Activated CD4-positive, alpha-beta T cell treated with anti-CD3 and anti-CD28 coated beads for 1 hour (primary cell): ENCODE results near the gene SALL3.

ENCODE experiments used
- DNase-seq: peaks from one replicate; pipeline ENCODE4 v3.0.0-alpha.2; 2020

SALL3 gene

GRCh38 chr18:78981394-78981831, 1.8 kb downstream of the SALL3 start:
- DNase-seq: no peak

- no peak for DNase-seq
Measured at GRCh38 chr18:78981989-78982620, 2.5 kb downstream of the SALL3 start.

GRCh38 chr18:78983512-78983911, 3.9 kb downstream of the SALL3 start:
- no peak for DNase-seq

- DNase-seq: no peak
Measured at GRCh38 chr18:78984941-78985784, 5.5 kb downstream of the SALL3 start.

- no peak for DNase-seq
Measured at GRCh38 chr18:78986018-78986481, 6.4 kb downstream of the SALL3 start.

- DNase-seq: no peak
Measured at GRCh38 chr18:78991446-78991845, 11.8 kb downstream of the SALL3 start.

- no peak for DNase-seq
Measured at GRCh38 chr18:78992041-78993011, 12.7 kb downstream of the SALL3 start.

GRCh38 chr18:78993014-78993926, 13.7 kb downstream of the SALL3 start:
- no peak for DNase-seq

- no peak for DNase-seq
Measured at GRCh38 chr18:78994000-78994399, 14.4 kb downstream of the SALL3 start.

GRCh38 chr18:78994531-78994930, 14.9 kb downstream of the SALL3 start:
- DNase-seq: no peak

GRCh38 chr18:78994977-78995582, 15.5 kb downstream of the SALL3 start:
- no peak for DNase-seq

GRCh38 chr18:78995740-78996395, 16.2 kb downstream of the SALL3 start:
- DNase-seq: no peak

GRCh38 chr18:78996741-78997490, 17.3 kb downstream of the SALL3 start:
- no peak for DNase-seq

GRCh38 chr18:78998371-78999071, 18.9 kb downstream of the SALL3 start:
- DNase-seq: no peak

- no peak for DNase-seq
Measured at GRCh38 chr18:78999939-79000338, 20.3 kb downstream of the SALL3 start.

GRCh38 chr18:79000997-79001396, 21.4 kb downstream of the SALL3 start:
- DNase-seq: no peak

- DNase-seq: no peak
Measured at GRCh38 chr18:79005653-79006052, 26.0 kb downstream of the SALL3 start.

GRCh38 chr18:79006106-79006795, 26.6 kb downstream of the SALL3 start:
- no peak for DNase-seq

- no peak for DNase-seq
Measured at GRCh38 chr18:79007440-79007839, 27.8 kb downstream of the SALL3 start.
